Smooth muscle cell (in vitro differentiated cells): ENCODE data around the gene RBM25. TPM values are rescaled to one million over a fixed set of nuclear protein-coding genes. Genes with fewer than 3 reads are reported as not detected.
"Not testable (repeated sequence)": the region's sequence is repeated elsewhere in the genome, so short reads cannot be mapped to it uniquely, and the experiment has no call there.

Experiments used
- DNase-seq: peaks from one replicate; lab custom pipeline; 2025; ENCODE audit not compliant: unreplicated experiment; lab: John Stamatoyannopoulos, UW
- H2AFZ ChIP-seq: fragments of 200-600 bp; sonication (generic); 2 replicates; pipeline ENCODE4 v1.6.0; 2016; ENCODE audit warnings: antibody characterized with exemption, low read depth, mild to moderate bottlenecking
- H3F3A ChIP-seq: fragments of 200-600 bp; sonication (generic); 2 replicates; pipeline ENCODE4 v1.6.0; 2017; ENCODE audit warnings: antibody characterized with exemption, low read depth
- H3K27ac ChIP-seq: fragments of 200-600 bp; sonication (generic); 2 replicates; pipeline ENCODE4 v1.5.1; 2016; ENCODE audit warnings: low read depth, mild to moderate bottlenecking
- H3K27me3 ChIP-seq: fragments of 200-600 bp; sonication (generic); 2 replicates; pipeline ENCODE4 v1.6.1; 2016; ENCODE audit warnings: low read depth, mild to moderate bottlenecking
- H3K36me3 ChIP-seq: fragments of 200-600 bp; sonication (generic); 2 replicates; pipeline ENCODE4 v1.5.1; 2016; ENCODE audit warnings: low read depth
- H3K4me1 ChIP-seq: fragments of 200-600 bp; sonication (generic); 2 replicates; pipeline ENCODE4 v1.5.1; 2016; ENCODE audit warnings: low read depth
- H3K4me2 ChIP-seq: fragments of 200-600 bp; sonication (generic); 2 replicates; pipeline ENCODE4 v1.6.0; 2016; ENCODE audit warnings: mild to moderate bottlenecking
- H3K4me3 ChIP-seq: fragments of 200-600 bp; sonication (generic); 2 replicates; pipeline ENCODE4 v1.5.1; 2016; ENCODE audit warnings: mild to moderate bottlenecking
- H3K79me2 ChIP-seq: fragments of 200-600 bp; sonication (generic); 2 replicates; pipeline ENCODE4 v1.6.0; 2016; ENCODE audit warnings: low read depth, mild to moderate bottlenecking
- H3K9ac ChIP-seq: fragments of 200-600 bp; sonication (generic); 2 replicates; pipeline ENCODE4 v1.6.0; 2016; ENCODE audit warnings: low read depth
- H3K9me3 ChIP-seq: fragments of 200-600 bp; sonication (generic); replicated peaks from 2 replicates; pipeline ENCODE4 v1.5.1; 2016; ENCODE audit warnings: low read depth
- H4K20me1 ChIP-seq: fragments of 200-600 bp; sonication (generic); 2 replicates; pipeline ENCODE4 v1.6.0; 2016; ENCODE audit warnings: low read depth
- WGBS: methylation state at CpG from one replicate; pipeline ENCODE4 v1.1.7; 2016; ENCODE audit warnings: low lambda C conversion rate; 5-methylcytosine and 5-hydroxymethylcytosine counted together
- polyA plus RNA-seq: library from polyadenylated mRNA; unstranded; fragments of >200 nt; fragmentation: Nextera tagmentation; extraction: Ambion mirVana; gene quantifications from 2 replicates; pipeline ENCODE4 v1.2.1, GENCODE V29; 2016
- total RNA-seq: library from RNA; depleted of rRNA; stranded (reverse); fragments of >200 nt; gene quantifications from 2 replicates; pipeline ENCODE4 v1.2.3, GENCODE V29; 2014
- TF ChIP-seq, protein P1 (sequence below): fragments of 200-600 bp; sonication (generic); IDR thresholded peaks from 2 replicates; pipeline ENCODE4 v1.5.1; 2017; ENCODE audit warnings: borderline replicate concordance, mild to moderate bottlenecking, antibody characterized with exemption; ENCODE audit not compliant: insufficient read depth, poor library complexity, severe bottlenecking

Gene RBM25
- total and polyA plus RNA-seq, 2 experiments from 2014 or later, result 42.0 to 76.0 TPM

DNA sequence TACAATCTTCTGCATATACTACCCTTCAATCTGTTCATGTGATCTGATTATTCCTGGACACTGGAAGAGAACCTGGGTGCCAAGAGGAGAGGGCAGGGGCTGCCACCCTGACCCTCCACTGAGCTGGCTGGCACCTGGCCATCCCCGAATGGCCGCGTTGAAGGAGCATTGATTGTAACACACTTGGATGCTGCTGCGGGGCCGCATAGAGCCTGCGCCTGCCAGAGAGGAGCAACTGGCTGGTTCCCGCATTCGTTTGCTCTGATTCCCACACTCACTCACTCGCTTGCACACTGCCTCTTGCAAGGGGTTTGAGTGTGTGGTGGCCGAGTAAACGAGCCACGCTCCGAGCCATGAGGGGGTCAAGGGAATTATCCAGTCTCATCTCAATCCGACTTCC, 110.4 kb downstream of the RBM25 start:
- Histone ChIP-seq H3K27me3 (no peaks in the 10 kb centered on the region), H3K4me1 (no peaks in the 10 kb centered on the region), H3F3A (no peaks in the 10 kb centered on the region), H3K27ac (no peak overlapping the region), H3K9me3 (no peaks in the 10 kb centered on the region), H2AFZ (no peak overlapping the region), H3K36me3 (peaks cover 14% of the 10 kb centered on the region), H3K9ac (no peak overlapping the region), H3K4me3 (no peak overlapping the region), H3K79me2 (no peaks in the 10 kb centered on the region), H4K20me1 (peaks cover 10% of the 10 kb centered on the region), H3K4me2 (no peak overlapping the region)
- 95% methylated on average over 14 of the region's 14 CpGs for WGBS
- TF ChIP-seq, protein P1, sequence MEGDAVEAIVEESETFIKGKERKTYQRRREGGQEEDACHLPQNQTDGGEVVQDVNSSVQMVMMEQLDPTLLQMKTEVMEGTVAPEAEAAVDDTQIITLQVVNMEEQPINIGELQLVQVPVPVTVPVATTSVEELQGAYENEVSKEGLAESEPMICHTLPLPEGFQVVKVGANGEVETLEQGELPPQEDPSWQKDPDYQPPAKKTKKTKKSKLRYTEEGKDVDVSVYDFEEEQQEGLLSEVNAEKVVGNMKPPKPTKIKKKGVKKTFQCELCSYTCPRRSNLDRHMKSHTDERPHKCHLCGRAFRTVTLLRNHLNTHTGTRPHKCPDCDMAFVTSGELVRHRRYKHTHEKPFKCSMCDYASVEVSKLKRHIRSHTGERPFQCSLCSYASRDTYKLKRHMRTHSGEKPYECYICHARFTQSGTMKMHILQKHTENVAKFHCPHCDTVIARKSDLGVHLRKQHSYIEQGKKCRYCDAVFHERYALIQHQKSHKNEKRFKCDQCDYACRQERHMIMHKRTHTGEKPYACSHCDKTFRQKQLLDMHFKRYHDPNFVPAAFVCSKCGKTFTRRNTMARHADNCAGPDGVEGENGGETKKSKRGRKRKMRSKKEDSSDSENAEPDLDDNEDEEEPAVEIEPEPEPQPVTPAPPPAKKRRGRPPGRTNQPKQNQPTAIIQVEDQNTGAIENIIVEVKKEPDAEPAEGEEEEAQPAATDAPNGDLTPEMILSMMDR, result no peak
- no peak for DNase-seq

DNA sequence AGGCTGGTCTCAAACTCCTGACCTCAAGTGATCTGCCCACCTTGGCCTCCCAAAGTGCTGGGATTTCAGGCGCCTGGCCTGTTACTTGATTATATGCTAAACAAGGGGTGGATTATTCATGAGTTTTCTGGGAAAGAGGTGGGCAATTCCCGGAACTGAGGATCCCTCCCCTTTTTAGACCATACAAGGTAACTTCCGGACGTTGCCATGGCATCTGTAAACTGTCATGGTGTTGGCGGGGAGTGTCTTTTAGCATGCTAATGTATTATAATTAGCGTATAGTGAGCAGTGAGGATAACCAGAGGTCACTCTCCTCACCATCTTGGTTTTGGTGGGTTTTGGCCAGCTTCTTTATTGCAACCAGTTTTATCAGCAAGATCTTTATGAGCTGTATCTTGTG, 111.5 kb downstream of the RBM25 start:
- not testable (repeated sequence) for H3F3A ChIP-seq, DNase-seq, H3K27ac ChIP-seq, H3K27me3 ChIP-seq, H2AFZ ChIP-seq, H3K9ac ChIP-seq, H3K4me3 ChIP-seq, H3K79me2 ChIP-seq, H3K4me1 ChIP-seq, H3K4me2 ChIP-seq, H3K9me3 ChIP-seq
- peaks cover 11% of the 10 kb centered on the region for H3K36me3 ChIP-seq
- peaks cover 10% of the 10 kb centered on the region for H4K20me1 ChIP-seq
- WGBS, result 96% methylated on average over 6 of the region's 6 CpGs

DNA sequence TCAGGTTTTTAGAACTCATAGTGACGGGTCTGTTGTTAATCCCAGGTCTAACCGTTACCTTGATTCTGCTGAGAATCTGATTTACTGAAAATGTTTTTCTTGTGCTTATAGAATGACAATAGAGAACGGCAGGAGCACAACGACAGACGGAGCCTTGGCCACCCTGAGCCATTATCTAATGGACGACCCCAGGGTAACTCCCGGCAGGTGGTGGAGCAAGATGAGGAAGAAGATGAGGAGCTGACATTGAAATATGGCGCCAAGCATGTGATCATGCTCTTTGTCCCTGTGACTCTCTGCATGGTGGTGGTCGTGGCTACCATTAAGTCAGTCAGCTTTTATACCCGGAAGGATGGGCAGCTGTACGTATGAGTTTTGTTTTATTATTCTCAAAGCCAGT, 112.4 kb downstream of the RBM25 start:
- no peaks in the 10 kb centered on the region for H3K9me3 ChIP-seq
- H3K36me3 ChIP-seq, result peaks cover 13% of the 10 kb centered on the region

DNA sequence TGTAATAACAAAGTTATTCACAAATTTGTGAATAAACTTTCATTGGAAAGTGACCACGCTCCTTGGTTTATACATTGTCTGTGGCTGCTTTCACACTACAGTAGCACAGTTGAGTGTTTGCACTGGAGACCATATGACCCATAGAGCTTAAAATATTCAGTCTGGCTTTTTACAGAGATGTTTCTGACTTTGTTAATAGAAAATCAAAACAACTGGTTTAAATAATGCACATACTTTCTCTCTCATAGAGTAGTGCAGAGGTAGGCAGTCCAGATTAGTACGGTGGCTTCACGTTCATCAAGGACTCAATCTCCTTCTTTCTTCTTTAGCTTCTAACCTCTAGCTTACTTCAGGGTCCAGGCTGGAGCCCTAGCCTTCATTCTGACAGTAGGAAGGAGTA, 114.2 kb downstream of the RBM25 start:
- Histone ChIP-seq H3K4me2 (no peak overlapping the region), H3K79me2 (no peaks in the 10 kb centered on the region), H3K36me3 (peaks cover 14% of the 10 kb centered on the region), H3K27ac (no peak overlapping the region), H3K4me3 (no peak overlapping the region), H3K27me3 (no peaks in the 10 kb centered on the region), H2AFZ (no peak overlapping the region), H3K9me3 (no peaks in the 10 kb centered on the region), H4K20me1 (peaks cover 4% of the 10 kb centered on the region), H3F3A (no peaks in the 10 kb centered on the region), H3K9ac (no peak overlapping the region), H3K4me1 (no peaks in the 10 kb centered on the region)
- WGBS, result 96% methylated on average over 3 of the region's 3 CpGs
- TF ChIP-seq, protein P1, result no peak
- DNase-seq, result no peak

More for the DNA sequence above, 112.4 kb downstream of the RBM25 start:
- Histone ChIP-seq H3K27ac (no peak overlapping the region), H3K4me3 (no peak overlapping the region), H3K4me1 (no peaks in the 10 kb centered on the region), H3K79me2 (no peaks in the 10 kb centered on the region), H3K27me3 (no peaks in the 10 kb centered on the region), H2AFZ (no peak overlapping the region), H3K4me2 (no peak overlapping the region), H3K9ac (no peak overlapping the region), H3F3A (no peaks in the 10 kb centered on the region), H4K20me1 (peaks cover 10% of the 10 kb centered on the region)
- 93% methylated on average over 11 of the region's 11 CpGs for WGBS
- TF ChIP-seq, protein P1, result no peak
- no peak for DNase-seq
